MM.1S (cell line): ENCODE results near the gene TAL2.

Source experiments
- DNase-seq: peaks from one replicate; pipeline ENCODE4 v3.0.0-alpha.2; 2015
- H2AFZ ChIP-seq: fragments of 300-600 bp; sonication (generic); 2 replicates; pipeline ENCODE4 v1.6.0; 2016; ENCODE audit warnings: antibody characterized with exemption, low read length
- H3F3A ChIP-seq: fragments of 300-600 bp; sonication (generic); 2 replicates; pipeline ENCODE4 v1.6.1; 2016; ENCODE audit warnings: mild to moderate bottlenecking, antibody characterized with exemption, low read length, moderate library complexity, mixed read lengths; ENCODE audit not compliant: insufficient read depth
- H3K27ac ChIP-seq: fragments of 300-600 bp; sonication (generic); 2 replicates; pipeline ENCODE4 v1.5.1; 2016; ENCODE audit warnings: mild to moderate bottlenecking, low read length
- H3K27me3 ChIP-seq: fragments of 300-600 bp; sonication (generic); replicated peaks from 2 replicates; pipeline ENCODE4 v1.6.0; 2016; ENCODE audit warnings: low read length; ENCODE audit not compliant: insufficient read depth
- H3K36me3 ChIP-seq: fragments of 300-600 bp; sonication (generic); replicated peaks from 2 replicates; pipeline ENCODE4 v1.6.1; 2016; ENCODE audit warnings: mild to moderate bottlenecking, low read length, mixed read lengths; ENCODE audit not compliant: insufficient read depth
- H3K4me1 ChIP-seq: fragments of 300-600 bp; sonication (generic); 2 replicates; pipeline ENCODE4 v1.6.1; 2016; ENCODE audit warnings: low read length, mixed read lengths
- H3K4me2 ChIP-seq: fragments of 300-600 bp; sonication (generic); 2 replicates; pipeline ENCODE4 v1.6.0; 2016; ENCODE audit warnings: low read depth, low read length
- H3K4me3 ChIP-seq: fragments of 300-600 bp; sonication (generic); 2 replicates; pipeline ENCODE4 v1.5.1; 2016; ENCODE audit warnings: low read length, mixed read lengths
- H3K79me2 ChIP-seq: fragments of 300-600 bp; sonication (generic); 2 replicates; pipeline ENCODE4 v1.6.1; 2016; ENCODE audit warnings: mixed run types, low read length, mixed read lengths
- H3K9ac ChIP-seq: fragments of 300-600 bp; sonication (generic); 2 replicates; pipeline ENCODE4 v1.6.1; 2016; ENCODE audit warnings: low read length, mixed read lengths
- H3K9me2 ChIP-seq: fragments of 300-600 bp; sonication (generic); replicated peaks from 2 replicates; pipeline ENCODE4 v1.6.1; 2016; ENCODE audit warnings: mild to moderate bottlenecking, low read length, mixed read lengths; ENCODE audit not compliant: insufficient read depth
- H3K9me3 ChIP-seq: fragments of 300-600 bp; sonication (generic); replicated peaks from 2 replicates; pipeline ENCODE4 v1.6.1; 2016; ENCODE audit warnings: mild to moderate bottlenecking, low read length, mixed read lengths; ENCODE audit not compliant: insufficient read depth
- H4K20me1 ChIP-seq: fragments of 300-600 bp; sonication (generic); 2 replicates; pipeline ENCODE4 v1.6.1; 2016; ENCODE audit warnings: mild to moderate bottlenecking, low read length, moderate library complexity, mixed read lengths; ENCODE audit not compliant: insufficient read depth
- EZH2 ChIP-seq: fragments of 300-600 bp; sonication (generic); optimal IDR thresholded peaks from 2 replicates; pipeline ENCODE3; 2017; ENCODE audit warnings: low read depth, mild to moderate bottlenecking, antibody characterized with exemption, low read length, mixed read lengths
- EZH2phosphoT487 ChIP-seq: fragments of 300-600 bp; sonication (generic); IDR thresholded peaks from 2 replicates; pipeline ENCODE4 v1.6.1; 2018; ENCODE audit warnings: antibody characterized with exemption, low read length
- TF ChIP-seq, protein P1 (sequence below): fragments of 300-600 bp; sonication (generic); IDR thresholded peaks from 2 replicates; pipeline ENCODE4 v1.5.1; 2016; ENCODE audit warnings: antibody characterized with exemption, low read length, mixed read lengths

TAL2 gene

DNA sequence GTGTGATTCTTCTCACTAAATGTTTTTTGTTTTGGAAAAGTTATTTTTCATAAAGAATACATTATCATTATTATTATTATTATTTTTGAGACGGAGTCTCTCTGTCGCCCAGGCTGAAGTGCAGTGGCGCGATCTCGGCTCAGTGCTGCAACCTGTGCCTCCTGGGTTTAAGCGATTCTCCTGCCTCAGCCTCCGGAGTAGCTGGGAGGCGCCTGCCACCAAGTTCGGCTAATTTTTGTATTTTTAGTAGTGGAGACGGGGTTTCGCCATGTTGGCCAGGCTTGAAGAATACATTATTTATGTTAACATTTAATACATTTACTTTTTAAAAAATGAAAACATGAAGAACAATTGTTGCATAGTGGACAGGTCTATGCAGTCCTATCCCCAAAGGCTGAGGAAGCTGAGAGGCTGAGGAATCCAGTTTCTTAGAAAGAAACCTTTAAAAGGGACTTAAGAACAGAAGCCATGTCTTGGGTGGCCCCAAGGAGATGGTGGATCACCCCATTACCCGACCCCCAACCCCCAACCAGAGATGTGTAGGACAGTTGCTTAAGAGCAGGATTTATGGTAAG is 34.0 kb downstream of the TAL2 start:
- Histone ChIP-seq H3K9me2 (no peaks in the 10 kb centered on the region), H3K4me3 (no peak overlapping the region), H3K79me2 (peaks cover 64% of the 10 kb centered on the region), H3K9ac (no peak overlapping the region), H3K36me3 (no peaks in the 10 kb centered on the region), H3K27me3 (no peaks in the 10 kb centered on the region), H4K20me1 (no peaks in the 10 kb centered on the region; the same call in 1 of the 2 replicates), H3K9me3 (no peaks in the 10 kb centered on the region), H3K27ac (no peak overlapping the region), H3K4me1 (peaks cover 6% of the 10 kb centered on the region; the same call in 1 of the 2 replicates), H2AFZ (no peak overlapping the region), H3F3A (peaks cover 13% of the 10 kb centered on the region), H3K4me2 (peak overlapping the region; percentile 83)
- TF ChIP-seq, protein P1, sequence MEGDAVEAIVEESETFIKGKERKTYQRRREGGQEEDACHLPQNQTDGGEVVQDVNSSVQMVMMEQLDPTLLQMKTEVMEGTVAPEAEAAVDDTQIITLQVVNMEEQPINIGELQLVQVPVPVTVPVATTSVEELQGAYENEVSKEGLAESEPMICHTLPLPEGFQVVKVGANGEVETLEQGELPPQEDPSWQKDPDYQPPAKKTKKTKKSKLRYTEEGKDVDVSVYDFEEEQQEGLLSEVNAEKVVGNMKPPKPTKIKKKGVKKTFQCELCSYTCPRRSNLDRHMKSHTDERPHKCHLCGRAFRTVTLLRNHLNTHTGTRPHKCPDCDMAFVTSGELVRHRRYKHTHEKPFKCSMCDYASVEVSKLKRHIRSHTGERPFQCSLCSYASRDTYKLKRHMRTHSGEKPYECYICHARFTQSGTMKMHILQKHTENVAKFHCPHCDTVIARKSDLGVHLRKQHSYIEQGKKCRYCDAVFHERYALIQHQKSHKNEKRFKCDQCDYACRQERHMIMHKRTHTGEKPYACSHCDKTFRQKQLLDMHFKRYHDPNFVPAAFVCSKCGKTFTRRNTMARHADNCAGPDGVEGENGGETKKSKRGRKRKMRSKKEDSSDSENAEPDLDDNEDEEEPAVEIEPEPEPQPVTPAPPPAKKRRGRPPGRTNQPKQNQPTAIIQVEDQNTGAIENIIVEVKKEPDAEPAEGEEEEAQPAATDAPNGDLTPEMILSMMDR, result no peak
- no peak for TF ChIP-seq EZH2phosphoT487
- no peak for TF ChIP-seq EZH2
- no peak for DNase-seq

DNA sequence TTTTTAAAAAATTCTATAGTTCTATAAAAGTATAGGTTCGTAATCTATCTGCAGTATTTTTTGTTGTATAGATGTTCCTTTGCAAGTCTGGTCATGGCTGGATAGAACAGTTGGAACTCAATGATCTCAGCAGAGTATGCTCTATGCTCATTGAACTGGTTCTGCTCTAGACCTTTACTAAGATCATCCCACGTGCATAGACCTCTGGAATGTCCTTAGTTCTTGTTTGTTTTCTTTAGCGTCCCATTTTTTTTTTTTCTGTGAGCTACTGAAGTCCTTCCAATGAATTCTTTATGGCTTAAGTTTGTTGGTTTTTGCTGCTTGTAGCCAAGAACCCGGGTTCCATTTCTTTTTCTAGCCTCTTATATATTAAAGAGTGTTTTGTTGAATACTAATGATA is 35.6 kb downstream of the TAL2 start:
- H3K9me3 ChIP-seq, result no peaks in the 10 kb centered on the region
- TF ChIP-seq, protein P1, result no peak
- TF ChIP-seq EZH2phosphoT487 (no peak), EZH2 (no peak)
- no peak overlapping the region for H3K4me3 ChIP-seq
- no peaks in the 10 kb centered on the region for H3K27me3 ChIP-seq
- peaks cover 13% of the 10 kb centered on the region for H3F3A ChIP-seq
- H3K79me2 ChIP-seq, result peaks cover 78% of the 10 kb centered on the region
- no peak overlapping the region for H3K27ac ChIP-seq
- no peak overlapping the region for H3K9ac ChIP-seq
- peaks cover 6% of the 10 kb centered on the region; the same call in 1 of the 2 replicates for H3K4me1 ChIP-seq
- no peaks in the 10 kb centered on the region; the same call in 1 of the 2 replicates for H4K20me1 ChIP-seq
- no peaks in the 10 kb centered on the region for H3K36me3 ChIP-seq
- no peaks in the 10 kb centered on the region for H3K9me2 ChIP-seq
- H3K4me2 ChIP-seq, result no peak overlapping the region
- DNase-seq, result no peak
- H2AFZ ChIP-seq, result no peak overlapping the region

DNA sequence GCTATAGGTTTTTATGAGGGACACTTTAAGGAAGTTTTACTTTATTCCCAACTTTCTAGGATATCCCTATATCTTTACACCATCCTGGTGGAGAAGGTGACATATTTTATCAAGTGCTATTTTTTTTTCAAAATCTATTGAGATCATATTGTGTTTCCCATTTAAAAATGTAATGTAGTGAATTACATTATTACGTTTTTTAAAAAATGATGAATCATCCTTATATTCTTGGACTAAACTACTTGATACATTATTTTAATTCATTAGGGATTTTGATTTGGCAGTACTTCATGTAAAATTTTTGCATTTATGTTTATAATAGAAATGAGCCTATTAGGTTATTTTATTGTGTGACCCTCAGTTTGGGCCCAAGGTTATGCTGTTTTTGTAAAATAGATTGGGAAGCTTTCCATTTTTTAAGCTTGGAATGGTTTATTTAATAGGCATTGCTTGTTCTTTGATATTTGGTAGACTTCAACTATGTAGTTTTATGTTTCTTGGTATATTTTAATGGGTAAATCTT is 36.2 kb downstream of the TAL2 start:
- TF ChIP-seq EZH2phosphoT487 (no peak), EZH2 (no peak)
- TF ChIP-seq, protein P1, result no peak
- DNase-seq, result no peak
- H3K4me2 ChIP-seq, result no peak overlapping the region
- H3F3A ChIP-seq, result peaks cover 13% of the 10 kb centered on the region
- no peaks in the 10 kb centered on the region; the same call in 1 of the 2 replicates for H4K20me1 ChIP-seq
- H3K79me2 ChIP-seq, result peaks cover 81% of the 10 kb centered on the region
- no peaks in the 10 kb centered on the region for H3K27me3 ChIP-seq
- no peak overlapping the region for H3K27ac ChIP-seq
- no peaks in the 10 kb centered on the region for H3K36me3 ChIP-seq
- H3K9me3 ChIP-seq, result no peaks in the 10 kb centered on the region
- H3K4me3 ChIP-seq, result no peak overlapping the region
- H3K9me2 ChIP-seq, result no peaks in the 10 kb centered on the region
- no peak overlapping the region for H2AFZ ChIP-seq
- peaks cover 6% of the 10 kb centered on the region; the same call in 1 of the 2 replicates for H3K4me1 ChIP-seq
- H3K9ac ChIP-seq, result no peak overlapping the region
